Thyroid gland (tissue), 4 donors: Measurements from ENCODE around the gene TBC1D3B.

ENCODE experiments used
- CTCF ChIP-seq, 6 experiments: fragments of 200-600 bp in 3 of 6; fragments of 450-650 bp in 3 of 6; sonication (generic) in 3 of 6; IDR thresholded peaks; one replicate each; pipeline ENCODE4 v1.5.1; 2016 to 2019; ENCODE audit warnings: antibody characterized with exemption in 6 of 6, mild to moderate bottlenecking in 2 of 6, inconsistent platforms in 1 of 6, moderate library complexity in 1 of 6
- POLR2A ChIP-seq, 2 donors: fragments of 450-650 bp; IDR thresholded peaks; one replicate each; pipeline ENCODE4 v1.6.1; 2017; ENCODE audit warnings: antibody characterized with exemption in 2 of 2, mild to moderate bottlenecking in 2 of 2, moderate library complexity in 1 of 2

- no peak for TF ChIP-seq CTCF (IDR thresholded peaks at IDR 0.05)
- no peak for TF ChIP-seq POLR2A (IDR thresholded peaks at IDR 0.05)
Measured at GRCh38 chr17:36213695-36214094, 37.3 kb upstream of the TBC1D3B start.
